ELF-1 (cell line): ENCODE data around the gene CAB39L.

Source experiments
- DNase-seq: peaks from one replicate; pipeline ENCODE4 v3.0.0-alpha.2; 2016; ENCODE audit warnings: low read depth, low spot score

Gene CAB39L

DNA sequence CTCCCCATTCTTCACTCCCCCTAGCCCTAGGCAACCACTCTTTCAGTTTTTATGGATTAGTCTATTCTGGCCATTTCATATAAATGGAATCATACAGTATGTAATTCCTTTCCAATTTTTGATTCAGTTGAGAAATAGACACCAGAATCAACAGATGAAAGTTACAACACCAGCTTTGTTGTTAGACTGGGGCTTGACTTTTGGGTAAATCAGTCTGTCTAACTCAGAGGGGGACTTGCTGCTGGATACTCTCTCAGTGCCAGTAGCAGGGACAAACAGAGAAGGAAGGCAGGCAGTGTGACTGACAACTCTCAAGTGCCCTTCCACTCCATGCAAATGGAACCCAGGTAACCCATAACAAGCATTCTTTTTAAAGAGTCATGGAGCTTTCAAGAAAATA is 155.4 kb downstream of the CAB39L start:
- no peak for DNase-seq

DNA sequence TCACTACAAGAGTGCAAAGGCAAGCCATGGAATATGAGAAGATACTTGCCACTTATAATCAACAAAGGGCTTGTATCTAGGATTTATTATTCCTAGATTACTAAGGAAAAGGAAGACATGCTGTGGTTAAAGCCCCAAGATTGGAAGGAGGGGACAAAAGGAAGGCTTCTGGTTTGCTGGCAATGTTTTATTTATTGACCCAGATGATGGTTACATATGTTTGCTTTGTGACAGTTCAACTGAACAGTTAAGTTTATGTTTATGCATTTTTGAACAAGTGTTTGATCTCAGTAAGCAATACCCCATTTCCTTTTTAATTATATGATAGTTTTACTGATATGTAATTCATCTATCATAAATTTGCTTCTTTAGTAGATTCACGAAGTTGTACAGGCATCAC is 155.9 kb downstream of the CAB39L start:
- DNase-seq = no peak

DNA sequence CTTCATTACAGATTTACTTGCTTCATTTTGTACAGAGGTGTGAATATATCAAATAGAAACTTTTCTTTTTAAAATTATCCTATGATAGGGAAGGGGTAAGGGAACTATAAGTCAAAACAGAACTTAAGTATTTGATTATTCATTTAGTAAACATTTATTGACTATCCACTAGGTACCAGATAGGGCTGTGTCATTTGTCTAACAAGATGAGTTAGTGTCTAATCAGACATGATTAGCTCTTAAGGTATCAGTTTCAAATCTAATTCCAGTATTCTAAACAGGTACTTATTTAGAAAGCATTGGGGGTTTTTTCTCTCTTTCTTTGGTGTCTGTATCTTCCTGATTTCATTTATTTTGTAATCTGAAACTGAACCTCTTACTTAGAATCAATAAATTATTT is 164.0 kb downstream of the CAB39L start:
- no peak for DNase-seq

DNA sequence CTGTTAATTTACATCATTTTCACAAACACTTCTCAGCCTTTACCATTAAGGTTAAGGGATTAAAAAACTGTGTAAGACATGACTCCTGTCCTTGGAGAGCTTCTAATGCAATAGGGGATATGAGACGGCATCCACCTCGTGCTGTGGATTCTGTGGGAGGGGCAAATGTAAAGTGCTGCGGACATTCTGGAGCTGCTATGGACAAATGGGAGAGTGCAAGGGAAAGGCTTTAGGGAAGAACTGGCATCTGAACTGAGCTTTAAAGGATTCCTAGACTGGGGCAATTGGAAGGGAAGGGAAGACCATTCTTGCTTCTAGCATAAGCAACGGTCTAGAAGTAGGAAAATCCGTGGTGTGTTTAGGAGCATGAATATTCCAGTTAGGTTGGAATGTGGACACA is 164.8 kb downstream of the CAB39L start:
- DNase-seq = no peak

DNA sequence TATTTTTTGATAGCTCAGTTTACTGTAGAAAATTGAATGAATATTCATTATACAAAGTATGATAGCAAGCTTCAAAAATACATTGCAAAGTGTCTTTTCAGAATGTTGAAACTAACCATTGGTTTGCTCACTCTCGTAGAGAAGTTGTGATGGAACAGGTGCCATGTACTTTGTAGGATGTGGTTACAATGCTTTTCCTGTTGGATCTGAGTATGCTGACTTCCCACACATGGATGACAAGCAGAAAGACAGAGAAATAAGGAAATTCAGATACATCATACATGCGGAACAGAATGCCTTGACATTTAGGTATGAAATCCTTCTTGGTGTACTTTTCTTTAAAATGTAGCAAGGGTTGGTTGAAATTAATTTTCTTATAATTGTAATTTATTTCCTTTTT is 165.7 kb downstream of the CAB39L start:
- no peak for DNase-seq

DNA sequence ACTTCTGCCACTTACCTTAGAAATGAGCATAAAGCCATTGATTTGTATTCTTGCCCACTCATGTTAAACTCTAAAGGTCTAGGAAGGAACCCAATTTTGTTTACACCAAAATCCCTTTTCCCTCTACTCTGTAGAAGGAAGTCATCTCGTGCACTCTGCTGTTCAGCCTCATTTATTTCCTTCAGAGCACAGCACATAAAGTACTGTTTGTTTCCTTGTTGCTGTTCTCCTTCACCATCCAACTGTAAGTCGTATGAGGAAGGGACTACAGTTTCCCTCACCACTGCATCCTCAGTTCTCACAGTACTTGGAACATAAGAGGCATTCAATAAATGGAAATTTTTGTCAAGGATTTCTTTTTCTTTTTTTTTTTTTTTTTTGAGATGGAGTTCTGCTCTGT is 171.6 kb downstream of the CAB39L start:
- DNase-seq = no peak

DNA sequence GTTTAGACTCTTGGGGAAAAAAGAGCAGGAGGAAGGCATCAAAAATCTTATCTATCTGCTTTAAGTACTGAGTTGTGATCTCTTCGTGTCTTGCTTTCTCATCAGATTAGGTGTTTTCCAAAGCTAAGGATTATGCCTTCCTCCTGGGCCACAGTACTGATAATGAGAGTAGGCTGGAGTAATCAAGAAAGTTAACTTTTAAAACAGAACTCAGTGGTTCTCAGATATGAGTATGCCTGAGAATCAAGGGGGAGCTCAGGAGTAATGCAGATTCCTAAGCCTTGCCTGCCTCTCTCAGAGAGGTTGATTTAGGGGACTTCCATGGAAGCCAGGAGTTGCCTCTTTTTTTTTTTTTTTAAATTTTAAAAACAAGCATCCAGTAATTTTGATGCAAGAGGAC is 172.6 kb downstream of the CAB39L start:
- no peak for DNase-seq

DNA sequence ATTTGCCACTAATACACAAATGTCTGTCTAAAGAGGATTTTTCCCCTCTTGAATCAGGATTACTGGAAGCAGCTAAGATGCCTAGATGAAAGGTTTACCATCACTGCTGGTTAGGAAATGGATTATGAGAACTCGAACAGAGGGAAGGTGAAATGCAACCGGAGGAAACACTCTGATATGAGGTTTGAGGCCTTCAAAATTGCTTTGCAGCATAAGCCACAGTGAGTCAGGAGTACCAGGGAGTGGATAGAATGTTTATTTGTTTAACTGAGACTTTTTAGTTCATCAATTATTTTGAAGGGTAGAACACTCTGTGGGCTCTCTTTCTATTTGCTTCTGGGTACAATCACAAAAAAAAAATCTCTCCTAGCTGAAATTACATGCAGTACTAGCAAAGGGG is 178.0 kb downstream of the CAB39L start:
- DNase-seq = no peak

DNA sequence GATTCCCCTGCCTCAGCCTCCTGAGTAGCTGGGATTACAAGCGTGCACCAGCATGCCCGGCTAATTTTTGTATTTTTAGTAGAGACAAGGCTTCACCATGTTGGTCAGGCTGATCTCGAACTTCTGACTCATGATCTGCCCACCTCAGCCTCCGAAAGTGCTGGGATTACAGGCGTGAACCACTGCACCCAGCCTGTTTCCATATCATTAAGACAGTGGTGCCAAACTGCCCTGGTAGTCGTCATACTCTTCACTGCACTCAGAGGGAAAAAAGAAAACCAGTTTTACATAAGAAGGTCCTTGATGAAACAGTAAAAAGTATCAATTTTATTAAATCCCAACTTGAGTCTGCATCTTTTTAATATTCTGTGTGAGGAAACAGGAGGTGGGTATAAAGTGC is 181.2 kb downstream of the CAB39L start:
- no peak for DNase-seq

DNA sequence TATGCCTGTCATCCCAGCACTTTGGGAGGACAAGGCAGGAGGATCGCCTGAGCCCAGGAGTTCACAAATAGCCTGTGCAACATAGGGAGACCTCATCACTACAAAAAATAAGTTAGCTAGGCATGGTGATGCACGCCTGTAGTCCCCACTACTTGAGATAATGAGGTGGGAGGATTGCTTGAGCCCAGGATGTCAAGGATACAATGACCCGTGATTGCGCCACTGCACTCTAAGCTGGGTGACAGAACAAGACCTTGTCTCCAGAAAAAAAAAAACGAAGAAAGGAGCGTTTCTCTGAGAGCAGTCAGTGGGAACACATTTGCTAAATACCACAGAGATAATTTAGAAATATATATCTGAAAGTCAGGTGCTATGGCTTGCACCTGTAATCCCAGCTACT is 184.3 kb downstream of the CAB39L start:
- DNase-seq = no peak
